Vagina (tissue), 2 donors: ENCODE data around the gene SLF1. TPM values are rescaled to one million over a fixed set of nuclear protein-coding genes. Genes with fewer than 3 reads are reported as not detected.
"Not testable (repeated sequence)": the region's sequence is repeated elsewhere in the genome, so short reads cannot be mapped to it uniquely, and the experiment has no call there.

Experiments
- DNase-seq, 2 donors: peaks; one replicate each; pipeline ENCODE4 v3.0.0-alpha.2; 2017; ENCODE audit errors: extremely low spot score in 2 of 2
- H3K27ac ChIP-seq: fragments of 200-600 bp; sonication (generic); one replicate; pipeline ENCODE4 v1.5.1; 2019
- H3K27me3 ChIP-seq: fragments of 200-600 bp; sonication (generic); one replicate; pipeline ENCODE4 v1.5.1; 2019
- H3K36me3 ChIP-seq, 2 donors: fragments of 200-600 bp; sonication (generic); one replicate each; pipeline ENCODE4 v1.5.1; 2017 to 2019
- H3K4me1 ChIP-seq: fragments of 200-600 bp; sonication (generic); one replicate; pipeline ENCODE4 v1.5.1; 2019
- H3K4me3 ChIP-seq, 2 donors: fragments of 200-600 bp; sonication (generic); 1 replicate in 1 of 2; 2 replicates in 1 of 2; pipeline ENCODE4 v1.5.1; 2016 to 2019
- H3K9me3 ChIP-seq: fragments of 200-600 bp; sonication (generic); one replicate; pipeline ENCODE4 v1.5.1; 2019
- CTCF ChIP-seq, 3 experiments: fragments of 450-650 bp in 2 of 3; fragments of 200-600 bp in 1 of 3; sonication (generic) in 1 of 3; IDR thresholded peaks; one replicate each; pipeline ENCODE4 v1.5.1; 2017 to 2019; ENCODE audit warnings: antibody characterized with exemption in 3 of 3, mild to moderate bottlenecking in 2 of 3, moderate library complexity in 2 of 3
- POLR2A ChIP-seq, 2 donors: fragments of 450-650 bp; IDR thresholded peaks; one replicate each; pipeline ENCODE4 v1.6.1; 2017; ENCODE audit warnings: antibody characterized with exemption in 2 of 2, mild to moderate bottlenecking in 2 of 2, moderate library complexity in 2 of 2
- POLR2AphosphoS5 ChIP-seq, 2 donors: sonication (generic); formaldehyde crosslinking; IDR thresholded peaks; one replicate each; pipeline ENCODE4 v1.9.0; 2017; ENCODE audit warnings: antibody characterized with exemption in 2 of 2, mild to moderate bottlenecking in 2 of 2, low read depth in 1 of 2; ENCODE audit not compliant: insufficient read depth in 1 of 2
- intact Hi-C: fragments of 100-400 bp; cut with DNase I; formaldehyde crosslinking; loops from one replicate; pipeline ENCODE4 v1.15.1; 2023
- total RNA-seq: library from RNA; depleted of rRNA; stranded (reverse); fragments of >200 nt; gene quantifications from one replicate; pipeline ENCODE4 v1.2.3, GENCODE V29; 2016

SLF1 gene
- 19.9 TPM for total RNA-seq

- TF ChIP-seq CTCF (IDR thresholded peaks at IDR 0.05) = no peak
- no peak for TF ChIP-seq POLR2A (IDR thresholded peaks at IDR 0.05)
- TF ChIP-seq POLR2AphosphoS5 (IDR thresholded peaks at IDR 0.05; ENCODE audit: insufficient read depth in 1 of 2, low read depth in 1 of 2) = peak; percentile 54 to 80
- Histone ChIP-seq H3K27ac (peak within 1 kb of the TSS; percentile 50), H3K9me3 (no peaks in the 10 kb centered on the region), H3K27me3 (no peaks in the 10 kb centered on the region), H3K4me3 (peak within 1 kb of the TSS; percentile 63 to 73), H3K36me3 (no peaks in the 10 kb centered on the region), H3K4me1 (peaks cover 28% of the 10 kb centered on the region)
- DNase-seq = peak in 1 of 2 donors; percentile 92
- intact Hi-C loops = no loop called here
Observed at GRCh38 chr5:94618493-94619328, at the start of gene SLF1, which contains the start of gene KIAA0825. Gene SLF1 (plus strand): TSS chr5:94618669. CDS start chr5:94628811, 10,142 bp downstream. Gene KIAA0825 (minus strand): TSS chr5:94618604. CDS start chr5:94537126, 81,478 bp downstream.

- Histone ChIP-seq H3K27ac (no peak overlapping the region), H3K36me3 (no peaks in the 10 kb centered on the region), H3K27me3 (no peaks in the 10 kb centered on the region), H3K4me3 (no peak overlapping the region), H3K9me3 (no peaks in the 10 kb centered on the region), H3K4me1 (no peaks in the 10 kb centered on the region)
- intact Hi-C loops = no loop called here
- no peak for DNase-seq
- no peak for TF ChIP-seq POLR2AphosphoS5 (IDR thresholded peaks at IDR 0.05; ENCODE audit: insufficient read depth in 1 of 2, low read depth in 1 of 2)
- TF ChIP-seq CTCF (IDR thresholded peaks at IDR 0.05) = no peak
- no peak for TF ChIP-seq POLR2A (IDR thresholded peaks at IDR 0.05)
Observed at GRCh38 chr5:94571415-94571814, 47.1 kb upstream of the SLF1 start.

- H3K4me3 ChIP-seq, H3K9me3 ChIP-seq, H3K27me3 ChIP-seq, intact Hi-C loops, DNase-seq, H3K4me1 ChIP-seq, H3K36me3 ChIP-seq, H3K27ac ChIP-seq: not testable (repeated sequence)
Observed at GRCh38 chr5:94573349-94573748, 45.1 kb upstream of the SLF1 start.

GRCh38 chr5:94575196-94575595, 43.3 kb upstream of the SLF1 start:
- TF ChIP-seq POLR2A (IDR thresholded peaks at IDR 0.05) = no peak
- TF ChIP-seq CTCF (IDR thresholded peaks at IDR 0.05) = no peak
- no peak for TF ChIP-seq POLR2AphosphoS5 (IDR thresholded peaks at IDR 0.05; ENCODE audit: insufficient read depth in 1 of 2, low read depth in 1 of 2)
- no peaks in the 10 kb centered on the region for H3K36me3 ChIP-seq
- H3K27ac ChIP-seq = no peak overlapping the region
- no peak overlapping the region for H3K4me3 ChIP-seq
- no peaks in the 10 kb centered on the region for H3K9me3 ChIP-seq
- no peak for DNase-seq
- no peaks in the 10 kb centered on the region for H3K27me3 ChIP-seq
- intact Hi-C loops = no loop called here
- H3K4me1 ChIP-seq = no peaks in the 10 kb centered on the region

GRCh38 chr5:94577466-94578245, 40.8 kb upstream of the SLF1 start:
- TF ChIP-seq POLR2A (IDR thresholded peaks at IDR 0.05) = no peak
- no peak for TF ChIP-seq CTCF (IDR thresholded peaks at IDR 0.05)
- TF ChIP-seq POLR2AphosphoS5 (IDR thresholded peaks at IDR 0.05; ENCODE audit: insufficient read depth in 1 of 2, low read depth in 1 of 2) = no peak
- Histone ChIP-seq H3K36me3 (no peaks in the 10 kb centered on the region), H3K27me3 (no peaks in the 10 kb centered on the region), H3K9me3 (no peaks in the 10 kb centered on the region), H3K27ac (no peak overlapping the region), H3K4me1 (peaks cover 4% of the 10 kb centered on the region), H3K4me3 (no peak overlapping the region)
- DNase-seq = no peak
- intact Hi-C loops = no loop called here
